K562 (cell line): ENCODE data around the gene DPT. TPM values are rescaled to one million over a fixed set of nuclear protein-coding genes. Genes with fewer than 3 reads are reported as not detected.

Source experiments
- ATAC-seq: fragments of 200-7000 bp; cut with Tn5 transposase; 3 replicates; pipeline ENCODE4 v1.9.1; 2020; ENCODE audit warnings: moderate library complexity
- BruUV-seq: library from RNA; stranded (reverse); fragments of 400-500 nt; replicated peaks from 2 replicates; lab custom pipeline; 2021; lab: Mats Ljungman, UMichigan
- CTCF ChIA-PET: fragments of 300-600 bp; formaldehyde crosslinking; extraction: SDS; loops from one replicate; lab custom pipeline; 2021; ENCODE audit warnings: low intra/inter-chr PET ratio; lab: Yijun Ruan, JAX
- POLR2A ChIA-PET: fragments of 300-600, 350-650 bp; sonication (Branson Sonifier 250); formaldehyde crosslinking; extraction: SDS; loops from one replicate; lab custom pipeline; 2021; ENCODE audit warnings: antibody characterized with exemption, inconsistent platforms; lab: Yijun Ruan, JAX
- DNase-seq, 4 experiments: peaks; one replicate each; pipeline versions ENCODE4 v3.0.0 to v3.0.0-alpha.2; 2011 to 2018; ENCODE audit warnings: low spot score in 3 of 4, mixed read lengths in 3 of 4; ENCODE audit errors: extremely low read depth in 1 of 4
- FAIRE-seq: peaks from 2 replicates; lab custom pipeline; 2011; peaks lifted over from hg19 to GRCh38; lab: Jason Lieb, UNC
- H2AFZ ChIP-seq: 2 replicates; pipeline ENCODE4 v1.6.0; 2011; ENCODE audit warnings: low read depth, low read length, control low read depth, inconsistent platforms
- H3K27ac ChIP-seq: fragments of 200-600 bp; 3 replicates; pipeline ENCODE4 v1.8.0; 2011; ENCODE audit warnings: low read depth, mild to moderate bottlenecking, control low read depth, inconsistent platforms, low read length, moderate library complexity, mixed read lengths; ENCODE audit errors: extremely low read depth
- H3K27me3 ChIP-seq, 2 experiments: fragments of 300-600 bp in 1 of 2; 2 replicates in 1 of 2; 3 replicates in 1 of 2; pipeline versions ENCODE4 v1.6.0 to v1.8.0; 2011; ENCODE audit warnings: inconsistent platforms in 2 of 2, low read length in 2 of 2, mild to moderate bottlenecking in 1 of 2, mixed read lengths in 1 of 2, moderate library complexity in 1 of 2; ENCODE audit not compliant: control insufficient read depth in 2 of 2, insufficient read depth in 2 of 2
- H3K36me3 ChIP-seq: fragments of 300-600 bp; 3 replicates; pipeline ENCODE4 v1.8.0; 2011; ENCODE audit warnings: mild to moderate bottlenecking, low read length, inconsistent platforms; ENCODE audit not compliant: control insufficient read depth, insufficient read depth
- H3K4me1 ChIP-seq, 2 experiments: fragments of 200-600 bp in 1 of 2; replicated peaks in 1 of 2; 2 replicates in 1 of 2; 3 replicates in 1 of 2; pipeline versions ENCODE4 v1.5.1 to v1.8.0; 2011; ENCODE audit warnings: inconsistent platforms in 2 of 2, low read length in 2 of 2, mild to moderate bottlenecking in 1 of 2, mixed read lengths in 1 of 2, moderate library complexity in 1 of 2; ENCODE audit not compliant: control insufficient read depth in 2 of 2, insufficient read depth in 2 of 2
- H3K4me2 ChIP-seq: 2 replicates; pipeline ENCODE4 v1.6.1; 2011; ENCODE audit warnings: low read length, control low read depth, inconsistent platforms, mixed read lengths; ENCODE audit not compliant: insufficient read depth
- H3K4me3 ChIP-seq: fragments of 200-600 bp; sonication (generic), shearing (Covaris generic); 2 replicates; pipeline ENCODE4 v1.5.1; 2016; ENCODE audit warnings: control low read depth, inconsistent platforms
- H3K79me2 ChIP-seq: fragments of 200-600 bp; 3 replicates; pipeline ENCODE4 v1.8.0; 2011; ENCODE audit warnings: low read length, inconsistent platforms; ENCODE audit not compliant: control insufficient read depth, insufficient read depth
- H3K9ac ChIP-seq, 2 experiments: 2 replicates each; pipeline versions ENCODE4 v1.6.0 to v1.6.1; 2011; ENCODE audit warnings: low read depth in 2 of 2, low read length in 2 of 2, control low read depth in 1 of 2, inconsistent platforms in 1 of 2, mild to moderate bottlenecking in 1 of 2, mixed read lengths in 1 of 2; ENCODE audit not compliant: insufficient read depth in 1 of 2
- H3K9me1 ChIP-seq: one replicate; pipeline ENCODE4 v1.6.0; 2011; ENCODE audit warnings: inconsistent platforms, mild to moderate bottlenecking, low read length, moderate library complexity; ENCODE audit not compliant: control insufficient read depth, insufficient read depth
- H3K9me3 ChIP-seq: replicated peaks from 2 replicates; pipeline ENCODE4 v1.5.1; 2011; ENCODE audit warnings: low read depth, low read length, inconsistent platforms; ENCODE audit not compliant: control insufficient read depth, insufficient read depth
- H4K20me1 ChIP-seq: replicated peaks from 2 replicates; pipeline ENCODE4 v1.6.1; 2011; ENCODE audit warnings: low read length, inconsistent platforms, mixed read lengths; ENCODE audit not compliant: control insufficient read depth, insufficient read depth
- BMI1 ChIP-seq: fragments of 150-350 bp; IDR thresholded peaks from 2 replicates; pipeline ENCODE4 v1.6.1; 2014; ENCODE audit warnings: low read length
- CCAR2 ChIP-seq: fragments of 200-400 bp; formaldehyde crosslinking; IDR thresholded peaks from 2 replicates; pipeline ENCODE4 v1.6.1; 2017; ENCODE audit warnings: mild to moderate bottlenecking, low read depth, low read length
- DMBX1 ChIP-seq: fragments of 250-450 bp; sonication (Bioruptor Pico); IDR thresholded peaks from 2 replicates; pipeline ENCODE4 v1.8.0; 2022; ENCODE audit warnings: inconsistent platforms, mild to moderate bottlenecking, moderate library complexity, borderline replicate concordance
- FUS ChIP-seq: fragments of 200-400 bp; formaldehyde crosslinking; optimal IDR thresholded peaks from 2 replicates; pipeline ENCODE3; 2017; ENCODE audit warnings: low read depth, low read length
- KAT2B ChIP-seq: IDR thresholded peaks from one replicate; pipeline ENCODE4 v1.6.1; 2012; ENCODE audit warnings: low read depth, mild to moderate bottlenecking, control low read depth, inconsistent platforms, low read length, moderate library complexity
- NCOA4 ChIP-seq: fragments of 450-650 bp; IDR thresholded peaks from 2 replicates; pipeline ENCODE4 v1.6.1; 2018; ENCODE audit warnings: mild to moderate bottlenecking; ENCODE audit not compliant: partially characterized antibody
- NR2F6 ChIP-seq: fragments of 450-650 bp; formaldehyde crosslinking; IDR thresholded peaks from 2 replicates; pipeline ENCODE4 v1.4.0; 2020; ENCODE audit warnings: mild to moderate bottlenecking
- SETDB1 ChIP-seq: IDR thresholded peaks from one replicate; pipeline ENCODE4 v1.6.1; 2012; ENCODE audit warnings: low read length, control low read depth, inconsistent platforms
- SP2 ChIP-seq: IDR thresholded peaks from 2 replicates; pipeline ENCODE4 v1.6.1; 2011; ENCODE audit warnings: mild to moderate bottlenecking, low read depth, low read length, moderate library complexity; ENCODE audit not compliant: poor library complexity, severe bottlenecking; ENCODE audit errors: extremely low read depth
- ZNF124 ChIP-seq: sonication (generic); formaldehyde crosslinking; IDR thresholded peaks from 2 replicates; pipeline ENCODE4 v1.8.1; 2022; ENCODE audit warnings: missing genetic modification reagents
- ZNF23 ChIP-seq: fragments of 250-450 bp; sonication (Bioruptor Pico); IDR thresholded peaks from 2 replicates; pipeline ENCODE4 v1.4.0; 2020; ENCODE audit warnings: mild to moderate bottlenecking
- ZNF232 ChIP-seq: sonication (generic); formaldehyde crosslinking; IDR thresholded peaks from 2 replicates; pipeline ENCODE4 v1.8.0; 2022; ENCODE audit warnings: mild to moderate bottlenecking, missing genetic modification reagents
- ZNF354B ChIP-seq: fragments of 250-450 bp; sonication (Bioruptor Pico); IDR thresholded peaks from 2 replicates; pipeline ENCODE4 v1.4.0; 2020
- WGBS: fragments of 100-300 bp; shearing (Covaris generic); methylation state at CpG from one replicate; pipeline ENCODE4 v1.1.6; 2016; ENCODE audit warnings: low coverage, mixed read lengths; ENCODE audit not compliant: insufficient coverage; ENCODE audit errors: missing lambda C conversion rate; 5-methylcytosine and 5-hydroxymethylcytosine counted together
- in situ Hi-C: fragments of 300-500 bp; cut with MboI; formaldehyde crosslinking; loops from 4 replicates; pipeline ENCODE4 v1.15.0; 2018; ENCODE audit warnings: inconsistent platforms, mixed read lengths
- intact Hi-C: fragments of 100-400 bp; cut with micrococcal nuclease; formaldehyde crosslinking; loops from 2 replicates; pipeline ENCODE4 v1.14.2; 2022
- polyA plus RNA-seq, 8 experiments: library from polyadenylated mRNA; depleted of rRNA in 4 of 8; stranded (reverse) in 5 of 8; unstranded in 3 of 8; fragments of >200 nt; fragmentation: Nextera tagmentation in 2 of 8; fragmentation: Illumina TruSeq in 1 of 8; extraction: Ambion mirVana in 2 of 8; extraction: Trizol in 1 of 8; gene quantifications; 2 replicates each; pipeline versions ENCODE4 v1.2.1 to v1.2.3, GENCODE V29; 2011 to 2014; ENCODE audit warnings: inconsistent platforms in 1 of 8, missing spikeins in 1 of 8
- total RNA-seq, 7 experiments: library from RNA; depleted of rRNA in 6 of 7; stranded (reverse); fragments of >200 nt in 6 of 7; fragmentation: Illumina TruSeq in 2 of 7; extraction: Trizol in 2 of 7; gene quantifications; 2 replicates each; pipeline versions ENCODE4 v1.2.1 to v1.2.3, GENCODE V29; 2011 to 2021; ENCODE audit warnings: low replicate concordance in 1 of 7
- TF ChIP-seq, protein P1 (sequence below): sonication (generic); formaldehyde crosslinking; IDR thresholded peaks from 2 replicates; pipeline ENCODE4 v1.5.0; 2020; ENCODE audit warnings: missing genetic modification reagents
- TF ChIP-seq, protein P2 (sequence below): fragments of 150-350 bp; conservative IDR thresholded peaks from 2 replicates; pipeline ENCODE4 v1.6.1; 2014; ENCODE audit warnings: low read length
- TF ChIP-seq, protein P3 (sequence below): fragments of 450-650 bp; IDR thresholded peaks from 2 replicates; pipeline ENCODE4 v1.6.1; 2016; ENCODE audit warnings: antibody characterized with exemption
- TF ChIP-seq, protein P4 (sequence below): fragments of 450-650 bp; IDR thresholded peaks from 2 replicates; pipeline ENCODE4 v1.6.1; 2017; ENCODE audit warnings: mild to moderate bottlenecking, moderate library complexity

DPT gene
- total and polyA plus RNA-seq, 9 of the 15 experiments (the other 6 are each of a cell fraction or from before 2014, with no cell fraction given), result not detected

DNA sequence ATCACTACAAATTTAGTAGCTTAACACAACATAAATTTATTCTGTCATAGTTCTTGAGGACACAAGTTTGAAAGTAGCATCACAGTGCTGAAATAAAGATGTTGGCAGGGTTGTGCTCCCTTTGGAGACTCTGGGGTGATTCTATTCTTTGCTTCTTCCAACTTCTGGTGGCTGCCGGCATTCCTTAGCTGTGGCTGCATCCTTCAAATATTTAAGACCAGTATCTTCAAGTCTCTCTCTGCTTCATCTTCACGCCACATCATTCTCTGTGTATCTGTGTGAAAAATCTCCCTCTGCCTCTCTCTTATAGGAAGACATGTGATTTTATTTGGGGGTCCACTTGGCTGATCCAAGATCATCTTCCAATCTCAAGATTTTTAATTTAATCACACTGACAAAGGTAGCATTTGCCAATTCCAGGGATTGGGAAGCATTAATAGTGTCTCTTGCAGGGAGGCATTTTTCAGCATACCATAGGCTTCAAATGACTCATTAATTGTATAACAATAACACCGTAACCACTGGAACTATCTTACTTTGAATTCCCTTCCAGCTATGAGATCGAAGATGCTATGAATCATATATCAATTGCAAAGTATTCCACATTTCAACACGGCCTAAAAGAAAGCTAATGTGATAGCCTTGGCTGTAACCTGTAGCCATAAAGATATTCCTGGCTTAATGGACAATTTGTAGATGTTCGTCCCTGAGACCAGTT, 74.6 kb downstream of the DPT start (continued):
- TF ChIP-seq ZNF354B (no peak), FUS (no peak), KAT2B (no peak), ZNF124 (CRISPR knock-in tag) (no peak)
- TF ChIP-seq, protein P1, sequence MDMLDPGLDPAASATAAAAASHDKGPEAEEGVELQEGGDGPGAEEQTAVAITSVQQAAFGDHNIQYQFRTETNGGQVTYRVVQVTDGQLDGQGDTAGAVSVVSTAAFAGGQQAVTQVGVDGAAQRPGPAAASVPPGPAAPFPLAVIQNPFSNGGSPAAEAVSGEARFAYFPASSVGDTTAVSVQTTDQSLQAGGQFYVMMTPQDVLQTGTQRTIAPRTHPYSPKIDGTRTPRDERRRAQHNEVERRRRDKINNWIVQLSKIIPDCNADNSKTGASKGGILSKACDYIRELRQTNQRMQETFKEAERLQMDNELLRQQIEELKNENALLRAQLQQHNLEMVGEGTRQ, result no peak
- TF ChIP-seq, protein P2, sequence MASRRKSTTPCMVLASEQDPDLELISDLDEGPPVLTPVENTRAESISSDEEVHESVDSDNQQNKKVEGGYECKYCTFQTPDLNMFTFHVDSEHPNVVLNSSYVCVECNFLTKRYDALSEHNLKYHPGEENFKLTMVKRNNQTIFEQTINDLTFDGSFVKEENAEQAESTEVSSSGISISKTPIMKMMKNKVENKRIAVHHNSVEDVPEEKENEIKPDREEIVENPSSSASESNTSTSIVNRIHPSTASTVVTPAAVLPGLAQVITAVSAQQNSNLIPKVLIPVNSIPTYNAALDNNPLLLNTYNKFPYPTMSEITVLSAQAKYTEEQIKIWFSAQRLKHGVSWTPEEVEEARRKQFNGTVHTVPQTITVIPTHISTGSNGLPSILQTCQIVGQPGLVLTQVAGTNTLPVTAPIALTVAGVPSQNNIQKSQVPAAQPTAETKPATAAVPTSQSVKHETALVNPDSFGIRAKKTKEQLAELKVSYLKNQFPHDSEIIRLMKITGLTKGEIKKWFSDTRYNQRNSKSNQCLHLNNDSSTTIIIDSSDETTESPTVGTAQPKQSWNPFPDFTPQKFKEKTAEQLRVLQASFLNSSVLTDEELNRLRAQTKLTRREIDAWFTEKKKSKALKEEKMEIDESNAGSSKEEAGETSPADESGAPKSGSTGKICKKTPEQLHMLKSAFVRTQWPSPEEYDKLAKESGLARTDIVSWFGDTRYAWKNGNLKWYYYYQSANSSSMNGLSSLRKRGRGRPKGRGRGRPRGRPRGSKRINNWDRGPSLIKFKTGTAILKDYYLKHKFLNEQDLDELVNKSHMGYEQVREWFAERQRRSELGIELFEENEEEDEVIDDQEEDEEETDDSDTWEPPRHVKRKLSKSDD, result no peak

DNA sequence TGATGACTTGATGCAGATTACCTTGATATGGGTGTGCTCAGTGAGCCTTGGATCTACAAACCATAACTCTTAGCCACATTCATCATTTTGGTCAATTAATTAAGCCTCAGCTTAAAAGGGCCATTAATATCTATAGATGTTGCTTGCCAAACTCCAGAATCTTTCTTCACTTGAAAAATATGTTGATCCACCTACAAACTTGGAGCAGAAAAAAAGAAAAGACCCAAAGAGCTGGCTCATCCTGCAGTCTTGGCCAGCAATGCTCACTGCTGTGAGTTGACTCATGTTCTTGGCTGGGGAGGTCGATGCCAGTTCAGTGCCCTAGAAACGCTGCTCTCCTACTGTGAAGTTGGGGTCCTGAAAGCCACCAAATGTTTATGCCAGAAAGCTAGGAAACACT, 75.4 kb downstream of the DPT start:
- H3K4me1 ChIP-seq, result no peaks in the 10 kb centered on the region
- H3K36me3 ChIP-seq, result no peaks in the 10 kb centered on the region
- in situ Hi-C loops, result no loop called here
- ATAC-seq (no peak), FAIRE-seq (no peak), DNase-seq (no peak)
- no peaks in the 10 kb centered on the region for H3K9me3 ChIP-seq
- H3K9ac ChIP-seq, result no peak overlapping the region
- H4K20me1 ChIP-seq, result no peaks in the 10 kb centered on the region
- H3K4me2 ChIP-seq, result no peak overlapping the region
- WGBS, result 0% methylated on average over 2 of the region's 2 CpGs
- no peaks in the 10 kb centered on the region for H3K9me1 ChIP-seq
- no peak overlapping the region for H3K27ac ChIP-seq
- H3K4me3 ChIP-seq, result no peak overlapping the region
- intact Hi-C loops, result no loop called here
- H2AFZ ChIP-seq, result no peak overlapping the region
- H3K79me2 ChIP-seq, result no peaks in the 10 kb centered on the region
- BruUV-seq, result no TSS peak
- ChIA-PET POLR2A (no interaction called here), CTCF (no interaction called here)
- no peaks in the 10 kb centered on the region for H3K27me3 ChIP-seq
- TF ChIP-seq ZNF232 (no peak), NCOA4 (no peak), NR2F6 (no peak), ZNF23 (no peak), BMI1 (no peak), DMBX1 (CRISPR knock-in tag) (no peak), SETDB1 (no peak), SP2 (no peak), CCAR2 (no peak)
- TF ChIP-seq, protein P3, sequence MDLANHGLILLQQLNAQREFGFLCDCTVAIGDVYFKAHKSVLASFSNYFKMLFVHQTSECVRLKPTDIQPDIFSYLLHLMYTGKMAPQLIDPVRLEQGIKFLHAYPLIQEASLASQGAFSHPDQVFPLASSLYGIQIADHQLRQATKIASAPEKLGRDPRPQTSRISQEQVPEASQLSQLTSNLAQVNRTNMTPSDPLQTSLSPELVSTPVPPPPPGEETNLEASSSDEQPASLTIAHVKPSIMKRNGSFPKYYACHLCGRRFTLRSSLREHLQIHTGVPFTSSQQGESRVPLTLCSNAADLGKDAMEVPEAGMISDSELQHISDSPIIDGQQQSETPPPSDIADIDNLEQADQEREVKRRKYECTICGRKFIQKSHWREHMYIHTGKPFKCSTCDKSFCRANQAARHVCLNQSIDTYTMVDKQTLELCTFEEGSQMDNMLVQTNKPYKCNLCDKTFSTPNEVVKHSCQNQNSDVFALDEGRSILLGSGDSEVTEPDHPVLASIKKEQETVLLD, result no peak
- TF ChIP-seq, protein P4, sequence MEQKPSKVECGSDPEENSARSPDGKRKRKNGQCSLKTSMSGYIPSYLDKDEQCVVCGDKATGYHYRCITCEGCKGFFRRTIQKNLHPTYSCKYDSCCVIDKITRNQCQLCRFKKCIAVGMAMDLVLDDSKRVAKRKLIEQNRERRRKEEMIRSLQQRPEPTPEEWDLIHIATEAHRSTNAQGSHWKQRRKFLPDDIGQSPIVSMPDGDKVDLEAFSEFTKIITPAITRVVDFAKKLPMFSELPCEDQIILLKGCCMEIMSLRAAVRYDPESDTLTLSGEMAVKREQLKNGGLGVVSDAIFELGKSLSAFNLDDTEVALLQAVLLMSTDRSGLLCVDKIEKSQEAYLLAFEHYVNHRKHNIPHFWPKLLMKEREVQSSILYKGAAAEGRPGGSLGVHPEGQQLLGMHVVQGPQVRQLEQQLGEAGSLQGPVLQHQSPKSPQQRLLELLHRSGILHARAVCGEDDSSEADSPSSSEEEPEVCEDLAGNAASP, result no peak
